CD4-positive, CD25-positive, alpha-beta regulatory T cell (primary cell): ENCODE measurements around the gene ATP6AP1. TPM values are rescaled to one million over a fixed set of nuclear protein-coding genes. Genes with fewer than 3 reads are reported as not detected.
A peak's percentile ranks its signal among the peaks of the same experiment; 100 is the strongest.

Experiments
- ATAC-seq, 2 donors: fragments of 150-1000 bp; cut with Tn5 transposase; one replicate each; pipeline ENCODE4 v1.10.0; 2021; ENCODE audit warnings: low read depth in 2 of 2, moderate number of reproducible peaks in 2 of 2, moderate library complexity in 1 of 2
- DNase-seq, 3 donors: peaks; one replicate each; pipeline versions ENCODE4 v3.0.0 to v3.0.0-alpha.2; 2012 to 2022; ENCODE audit warnings: mixed read lengths in 1 of 3
- H3K27ac ChIP-seq: one replicate; pipeline ENCODE4 v1.7.0; 2013; ENCODE audit warnings: mild to moderate bottlenecking, low read length; ENCODE audit not compliant: insufficient read depth, poor library complexity, severe bottlenecking
- H3K27me3 ChIP-seq: one replicate; pipeline ENCODE4 v1.7.0; 2013; ENCODE audit warnings: low read length; ENCODE audit not compliant: control insufficient read depth, insufficient read depth
- H3K36me3 ChIP-seq: one replicate; pipeline ENCODE4 v1.7.0; 2013; ENCODE audit warnings: mild to moderate bottlenecking, low read length, moderate library complexity; ENCODE audit not compliant: control insufficient read depth, insufficient read depth
- H3K4me1 ChIP-seq: 2 replicates; pipeline ENCODE4 v1.7.0; 2013; ENCODE audit warnings: mild to moderate bottlenecking, low read length; ENCODE audit not compliant: insufficient read depth, control insufficient read depth, poor library complexity, severe bottlenecking
- H3K4me3 ChIP-seq: one replicate; pipeline ENCODE4 v1.7.0; 2013; ENCODE audit warnings: low read depth, mild to moderate bottlenecking, low read length, moderate library complexity
- H3K9me3 ChIP-seq, 2 experiments: 1 replicate in 1 of 2; 2 replicates in 1 of 2; pipeline ENCODE4 v1.7.0; 2013; ENCODE audit warnings: low read length in 2 of 2, mild to moderate bottlenecking in 1 of 2, moderate library complexity in 1 of 2; ENCODE audit not compliant: control insufficient read depth in 2 of 2
- H3K27ac Mint-ChIP-seq, 3 donors: one replicate each; pipeline ENCODE4 v1.8.0; 2020 to 2022; ENCODE audit warnings: mild to moderate bottlenecking in 3 of 3, mixed read lengths in 3 of 3, moderate library complexity in 2 of 3
- H3K27me3 Mint-ChIP-seq: one replicate; pipeline ENCODE4 v1.8.0; 2022; ENCODE audit warnings: mild to moderate bottlenecking, mixed read lengths
- H3K36me3 Mint-ChIP-seq: one replicate; pipeline ENCODE4 v1.8.0; 2020; ENCODE audit warnings: mixed read lengths
- H3K4me1 Mint-ChIP-seq, 4 donors: one replicate each; pipeline ENCODE4 v1.8.0; 2020 to 2022; ENCODE audit warnings: mixed read lengths in 4 of 4, mild to moderate bottlenecking in 1 of 4
- H3K4me3 Mint-ChIP-seq, 4 donors: one replicate each; pipeline ENCODE4 v1.8.0; 2020 to 2022; ENCODE audit warnings: mild to moderate bottlenecking in 4 of 4, mixed read lengths in 4 of 4, moderate library complexity in 3 of 4
- H3K9me3 Mint-ChIP-seq, 7 donors: one replicate each; pipeline ENCODE4 v1.8.0; 2020 to 2022; ENCODE audit warnings: mixed read lengths in 7 of 7, mild to moderate bottlenecking in 3 of 7, moderate library complexity in 2 of 7
- polyA plus RNA-seq, 4 donors: library from polyadenylated mRNA; unstranded; fragments of 300-500 nt; fragmentation: Illumina TruSeq; gene quantifications; one replicate each; pipeline ENCODE4 v1.2.3, GENCODE V29; 2021
- total RNA-seq: library from RNA; stranded (reverse); gene quantifications from one replicate; pipeline ENCODE4 v1.2.3, GENCODE V29; 2022

Gene ATP6AP1
- total and polyA plus RNA-seq, 5 donors from 2014 or later: 44.9 to 125 (median 106) TPM

DNA sequence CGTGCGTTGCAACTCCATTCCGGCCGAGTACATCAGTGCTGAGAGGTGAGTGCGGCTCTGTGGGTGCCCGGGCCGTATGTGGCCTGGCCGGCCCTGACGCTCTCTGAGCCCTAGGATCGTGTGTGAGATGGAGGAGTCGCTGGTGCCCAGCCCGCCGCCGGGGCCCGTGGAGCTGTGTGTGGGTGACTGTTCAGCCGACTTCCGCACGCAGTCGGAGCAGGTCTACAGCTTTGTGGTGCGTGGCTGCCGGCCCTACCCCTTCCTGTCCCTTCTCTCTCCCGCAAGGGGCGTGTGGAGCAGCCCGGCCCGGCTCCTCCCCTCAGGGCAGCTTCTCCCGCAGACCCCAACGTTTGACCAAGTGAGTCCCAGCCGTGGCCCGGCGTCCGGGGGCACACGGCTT, 37.6 kb downstream of the ATP6AP1 start:
- H3K27ac ChIP-seq: no peak overlapping the region
- H3K36me3 ChIP-seq: peaks cover 19% of the 10 kb centered on the region
- no peaks in the 10 kb centered on the region for H3K9me3 ChIP-seq
- no peaks in the 10 kb centered on the region for H3K27me3 ChIP-seq
- no peaks in the 10 kb centered on the region for H3K36me3 Mint-ChIP-seq
- peaks cover 0 to 8% (median 0%) of the 10 kb centered on the region in 4 donors for H3K4me1 Mint-ChIP-seq
- DNase-seq: no peak
- H3K4me3 Mint-ChIP-seq: no peak overlapping the region
- H3K4me1 ChIP-seq: no peaks in the 10 kb centered on the region
- no peak overlapping the region for H3K4me3 ChIP-seq
- ATAC-seq: no peak
- H3K27me3 Mint-ChIP-seq: no peaks in the 10 kb centered on the region
- H3K9me3 Mint-ChIP-seq: no peaks in the 10 kb centered on the region
- H3K27ac Mint-ChIP-seq: no peak overlapping the region

DNA sequence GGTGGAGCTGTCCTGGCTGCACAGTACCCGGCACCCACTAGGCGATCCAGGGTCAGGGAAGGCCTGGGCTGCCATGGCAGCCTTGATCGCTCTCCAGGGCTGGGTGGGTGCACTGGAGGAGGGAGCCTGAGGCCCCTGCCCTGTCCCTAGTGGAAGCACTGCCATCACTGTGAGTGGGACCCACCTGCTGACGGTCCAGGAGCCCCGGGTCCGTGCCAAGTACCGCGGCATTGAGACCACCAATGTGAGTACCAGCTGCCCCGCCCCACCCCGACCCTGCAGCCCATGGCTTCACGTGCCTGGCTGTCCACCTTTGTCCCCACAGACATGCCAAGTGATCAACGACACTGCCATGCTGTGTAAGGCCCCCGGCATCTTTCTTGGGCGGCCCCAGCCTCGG, 38.4 kb downstream of the ATP6AP1 start:
- peaks cover 0 to 1% (median 0%) of the 10 kb centered on the region in 7 donors for H3K9me3 Mint-ChIP-seq
- ATAC-seq (no peak), DNase-seq (no peak)
- Histone ChIP-seq H3K4me1 (no peaks in the 10 kb centered on the region), H3K4me3 (no peak overlapping the region), H3K27ac (no peak overlapping the region), H3K36me3 (peaks cover 21% of the 10 kb centered on the region), H3K9me3 (no peaks in the 10 kb centered on the region), H3K27me3 (no peaks in the 10 kb centered on the region)
- H3K4me3 Mint-ChIP-seq: no peak overlapping the region
- peaks cover 0 to 3% (median 0%) of the 10 kb centered on the region in 4 donors for H3K4me1 Mint-ChIP-seq
- no peaks in the 10 kb centered on the region for H3K27me3 Mint-ChIP-seq
- no peak overlapping the region for H3K27ac Mint-ChIP-seq
- no peaks in the 10 kb centered on the region for H3K36me3 Mint-ChIP-seq

DNA sequence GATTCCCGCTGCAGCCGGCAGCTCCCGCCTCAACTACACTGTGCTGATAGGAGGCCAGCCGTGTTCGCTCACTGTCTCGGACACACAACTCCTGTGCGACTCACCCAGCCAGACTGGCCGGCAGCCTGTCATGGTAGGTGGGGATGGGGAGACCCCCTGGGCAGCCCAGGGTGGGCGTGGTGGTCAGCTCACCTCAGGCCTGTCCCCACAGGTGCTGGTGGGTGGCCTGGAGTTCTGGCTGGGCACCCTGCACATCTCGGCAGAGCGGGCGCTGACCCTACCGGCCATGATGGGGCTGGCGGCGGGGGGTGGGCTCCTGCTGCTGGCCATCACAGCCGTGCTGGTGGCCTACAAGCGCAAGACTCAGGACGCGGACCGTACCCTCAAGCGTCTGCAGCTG, 39.1 kb downstream of the ATP6AP1 start:
- Mint-ChIP-seq H3K36me3 (no peaks in the 10 kb centered on the region), H3K4me1 (peaks cover 0 to 3% (median 0%) of the 10 kb centered on the region in 4 donors), H3K9me3 (peaks cover 0 to 1% (median 0%) of the 10 kb centered on the region in 7 donors), H3K27me3 (no peaks in the 10 kb centered on the region), H3K4me3 (no peak overlapping the region), H3K27ac (no peak overlapping the region)
- H3K27ac ChIP-seq: no peak overlapping the region
- no peaks in the 10 kb centered on the region for H3K9me3 ChIP-seq
- ATAC-seq (no peak), DNase-seq (no peak)
- H3K4me3 ChIP-seq: no peak overlapping the region
- H3K4me1 ChIP-seq: no peaks in the 10 kb centered on the region
- H3K27me3 ChIP-seq: no peaks in the 10 kb centered on the region
- H3K36me3 ChIP-seq: peaks cover 18% of the 10 kb centered on the region

- Histone ChIP-seq H3K4me3 (no peak overlapping the region), H3K4me1 (no peaks in the 10 kb centered on the region), H3K27ac (no peak overlapping the region), H3K9me3 (no peaks in the 10 kb centered on the region), H3K27me3 (no peaks in the 10 kb centered on the region), H3K36me3 (peaks cover 18% of the 10 kb centered on the region)
- DNase-seq (no peak), ATAC-seq (no peak)
- Mint-ChIP-seq H3K9me3 (peaks cover 0 to 1% (median 0%) of the 10 kb centered on the region in 7 donors), H3K36me3 (no peaks in the 10 kb centered on the region), H3K4me1 (no peaks in the 10 kb centered on the region), H3K27me3 (no peaks in the 10 kb centered on the region), H3K27ac (no peak overlapping the region), H3K4me3 (peak overlapping the region in 1 of 4 donors; percentile 43)
Measured at GRCh38 chrX:154468217-154468616, 39.7 kb downstream of the ATP6AP1 start.

DNA sequence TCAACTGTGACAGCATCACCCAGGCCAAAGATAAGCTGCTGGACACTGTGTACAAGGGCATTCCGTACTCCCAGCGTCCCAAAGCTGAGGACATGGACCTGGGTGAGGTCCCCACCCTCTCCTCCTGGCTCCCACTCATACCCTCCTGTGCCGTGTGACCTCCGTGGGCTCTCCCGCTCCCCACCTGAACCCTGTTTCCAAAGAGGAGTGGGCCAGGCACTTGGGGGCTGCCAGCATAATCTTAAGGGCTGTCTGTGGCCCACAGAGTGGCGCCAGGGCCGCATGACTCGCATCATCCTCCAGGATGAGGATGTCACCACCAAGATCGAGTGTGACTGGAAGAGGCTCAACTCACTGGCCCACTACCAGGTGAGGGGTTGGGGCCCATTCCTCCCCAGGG, 40.6 kb downstream of the ATP6AP1 start:
- H3K4me3 ChIP-seq: no peak overlapping the region
- H3K9me3 ChIP-seq: no peaks in the 10 kb centered on the region
- no peak for ATAC-seq
- no peak overlapping the region for H3K27ac ChIP-seq
- no peaks in the 10 kb centered on the region for H3K4me1 Mint-ChIP-seq
- no peak overlapping the region for H3K4me3 Mint-ChIP-seq
- H3K9me3 Mint-ChIP-seq: peaks cover 0 to 1% (median 0%) of the 10 kb centered on the region in 7 donors
- H3K4me1 ChIP-seq: no peaks in the 10 kb centered on the region
- no peaks in the 10 kb centered on the region for H3K27me3 Mint-ChIP-seq
- H3K27me3 ChIP-seq: no peaks in the 10 kb centered on the region
- peaks cover 18% of the 10 kb centered on the region for H3K36me3 ChIP-seq
- no peak overlapping the region for H3K27ac Mint-ChIP-seq
- H3K36me3 Mint-ChIP-seq: no peaks in the 10 kb centered on the region
- no peak for DNase-seq

DNA sequence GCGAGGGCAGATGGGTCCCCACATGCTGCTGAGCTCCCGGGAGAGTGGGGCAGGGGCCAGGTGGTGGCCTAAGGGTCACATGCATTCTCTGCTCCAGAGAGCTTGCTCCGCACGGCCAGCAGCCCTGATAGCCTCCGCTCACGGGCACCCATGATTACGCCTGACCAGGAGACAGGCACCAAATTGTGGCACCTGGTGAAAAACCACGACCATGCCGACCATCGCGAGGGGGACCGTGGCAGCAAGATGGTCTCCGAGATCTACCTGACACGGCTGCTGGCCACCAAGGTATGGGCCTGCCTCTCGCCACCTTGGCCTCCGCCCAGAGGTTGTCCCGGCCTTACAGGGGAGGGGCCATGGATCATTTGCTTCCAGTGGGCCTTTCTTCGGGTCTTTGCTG, 41.4 kb downstream of the ATP6AP1 start:
- no peak overlapping the region for H3K4me3 Mint-ChIP-seq
- no peak overlapping the region for H3K27ac ChIP-seq
- no peak overlapping the region for H3K27ac Mint-ChIP-seq
- no peaks in the 10 kb centered on the region for H3K27me3 ChIP-seq
- no peak overlapping the region for H3K4me3 ChIP-seq
- no peaks in the 10 kb centered on the region for H3K4me1 ChIP-seq
- H3K9me3 ChIP-seq: no peaks in the 10 kb centered on the region
- peaks cover 14% of the 10 kb centered on the region for H3K36me3 ChIP-seq
- H3K36me3 Mint-ChIP-seq: no peaks in the 10 kb centered on the region
- H3K4me1 Mint-ChIP-seq: no peaks in the 10 kb centered on the region
- ATAC-seq: no peak
- no peak for DNase-seq
- no peaks in the 10 kb centered on the region for H3K27me3 Mint-ChIP-seq
- H3K9me3 Mint-ChIP-seq: peaks cover 0 to 1% (median 0%) of the 10 kb centered on the region in 7 donors

- H3K27me3 ChIP-seq: no peaks in the 10 kb centered on the region
- H3K9me3 ChIP-seq: no peaks in the 10 kb centered on the region
- no peak overlapping the region for H3K27ac Mint-ChIP-seq
- H3K4me3 Mint-ChIP-seq: no peak overlapping the region
- no peak overlapping the region for H3K4me3 ChIP-seq
- no peaks in the 10 kb centered on the region for H3K27me3 Mint-ChIP-seq
- ATAC-seq (no peak), DNase-seq (no peak)
- peaks cover 14% of the 10 kb centered on the region for H3K36me3 ChIP-seq
- peaks cover 0 to 1% (median 0%) of the 10 kb centered on the region in 7 donors for H3K9me3 Mint-ChIP-seq
- H3K4me1 ChIP-seq: no peaks in the 10 kb centered on the region
- no peak overlapping the region for H3K27ac ChIP-seq
- H3K36me3 Mint-ChIP-seq: no peaks in the 10 kb centered on the region
- no peaks in the 10 kb centered on the region for H3K4me1 Mint-ChIP-seq
Measured at GRCh38 chrX:154470434-154470833, 42.0 kb downstream of the ATP6AP1 start.

DNA sequence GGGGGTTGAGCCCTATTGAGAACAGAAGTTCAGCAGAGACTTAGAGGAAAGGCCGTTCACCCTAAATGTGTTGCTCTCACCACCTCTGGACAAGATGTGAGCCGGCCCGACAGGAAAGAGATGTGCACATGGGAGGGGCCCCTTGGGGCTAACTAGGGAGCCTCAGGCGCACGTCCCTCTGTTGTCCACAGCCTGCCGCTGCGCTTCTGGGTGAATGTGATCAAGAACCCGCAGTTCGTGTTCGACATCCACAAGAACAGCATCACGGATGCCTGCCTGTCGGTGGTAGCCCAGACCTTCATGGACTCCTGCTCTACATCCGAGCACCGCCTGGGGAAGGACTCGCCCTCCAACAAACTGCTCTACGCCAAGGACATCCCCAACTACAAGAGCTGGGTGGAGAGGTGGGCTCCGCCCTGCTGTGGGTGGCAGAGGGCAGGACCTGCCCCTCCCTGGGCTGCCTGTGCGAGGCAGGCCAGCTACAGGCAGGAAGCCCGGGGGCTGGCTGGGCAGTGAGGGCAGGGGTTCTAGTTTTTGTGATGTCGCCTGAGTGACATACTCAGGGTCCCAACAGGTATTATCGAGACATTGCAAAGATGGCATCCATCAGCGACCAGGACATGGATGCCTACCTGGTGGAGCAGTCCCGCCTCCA, 42.6 kb downstream of the ATP6AP1 start:
- H3K4me3 ChIP-seq: no peak overlapping the region
- peaks cover 0 to 1% (median 0%) of the 10 kb centered on the region in 7 donors for H3K9me3 Mint-ChIP-seq
- H3K27me3 Mint-ChIP-seq: no peaks in the 10 kb centered on the region
- no peak overlapping the region for H3K27ac Mint-ChIP-seq
- no peaks in the 10 kb centered on the region for H3K36me3 Mint-ChIP-seq
- H3K9me3 ChIP-seq: no peaks in the 10 kb centered on the region
- no peak overlapping the region for H3K4me3 Mint-ChIP-seq
- no peak overlapping the region for H3K27ac ChIP-seq
- no peaks in the 10 kb centered on the region for H3K4me1 Mint-ChIP-seq
- peaks cover 14% of the 10 kb centered on the region for H3K36me3 ChIP-seq
- ATAC-seq (no peak), DNase-seq (no peak)
- H3K4me1 ChIP-seq: no peaks in the 10 kb centered on the region
- H3K27me3 ChIP-seq: no peaks in the 10 kb centered on the region
